CD4-positive, alpha-beta T cell treated with Interleukin-15 for 1 hour (primary cell): Measurements from ENCODE around the gene C1QTNF8.

Experiments used
- DNase-seq: peaks from one replicate; pipeline ENCODE4 v3.0.0-alpha.2; 2020

Gene C1QTNF8

DNA sequence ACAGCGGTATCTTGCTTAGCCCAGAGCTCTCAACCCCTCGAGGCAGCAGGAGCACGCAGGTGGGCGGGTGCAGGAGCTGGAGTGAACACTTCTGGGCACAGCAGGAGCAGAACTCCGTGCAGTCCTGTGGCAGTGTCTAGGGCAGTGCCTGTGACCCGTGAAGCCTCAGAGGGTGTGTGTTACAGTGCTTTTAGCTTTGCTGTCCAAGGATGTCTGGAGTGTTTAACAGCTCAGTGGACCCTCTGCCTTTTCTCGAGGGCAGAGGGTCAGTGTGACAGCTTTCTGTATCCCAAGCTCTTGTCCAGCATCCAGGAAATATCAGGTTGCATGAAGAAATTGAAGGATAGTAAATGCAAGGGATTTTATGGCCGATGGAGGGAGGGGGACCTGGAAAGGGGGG, 39.8 kb downstream of the C1QTNF8 start:
- no peak for DNase-seq

DNA sequence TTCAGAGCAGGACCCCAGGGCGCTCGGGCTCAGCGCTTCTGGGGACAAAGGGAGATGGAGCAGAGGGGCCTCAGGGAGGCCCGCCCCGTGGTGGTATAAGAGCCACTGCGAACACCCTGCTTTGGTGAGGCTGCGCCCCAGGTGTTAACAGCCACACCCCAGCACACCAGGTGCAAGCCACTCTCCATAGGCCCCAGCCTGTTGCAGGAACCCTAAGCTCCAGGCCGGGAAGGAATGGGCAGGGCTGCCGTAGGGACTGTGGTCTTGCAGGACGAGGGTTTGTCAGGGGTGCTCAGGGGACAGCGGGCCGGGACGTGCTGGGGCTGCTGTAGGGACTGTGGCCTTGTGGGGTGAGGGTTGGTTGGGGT, 40.5 kb downstream of the C1QTNF8 start:
- no peak for DNase-seq

DNA sequence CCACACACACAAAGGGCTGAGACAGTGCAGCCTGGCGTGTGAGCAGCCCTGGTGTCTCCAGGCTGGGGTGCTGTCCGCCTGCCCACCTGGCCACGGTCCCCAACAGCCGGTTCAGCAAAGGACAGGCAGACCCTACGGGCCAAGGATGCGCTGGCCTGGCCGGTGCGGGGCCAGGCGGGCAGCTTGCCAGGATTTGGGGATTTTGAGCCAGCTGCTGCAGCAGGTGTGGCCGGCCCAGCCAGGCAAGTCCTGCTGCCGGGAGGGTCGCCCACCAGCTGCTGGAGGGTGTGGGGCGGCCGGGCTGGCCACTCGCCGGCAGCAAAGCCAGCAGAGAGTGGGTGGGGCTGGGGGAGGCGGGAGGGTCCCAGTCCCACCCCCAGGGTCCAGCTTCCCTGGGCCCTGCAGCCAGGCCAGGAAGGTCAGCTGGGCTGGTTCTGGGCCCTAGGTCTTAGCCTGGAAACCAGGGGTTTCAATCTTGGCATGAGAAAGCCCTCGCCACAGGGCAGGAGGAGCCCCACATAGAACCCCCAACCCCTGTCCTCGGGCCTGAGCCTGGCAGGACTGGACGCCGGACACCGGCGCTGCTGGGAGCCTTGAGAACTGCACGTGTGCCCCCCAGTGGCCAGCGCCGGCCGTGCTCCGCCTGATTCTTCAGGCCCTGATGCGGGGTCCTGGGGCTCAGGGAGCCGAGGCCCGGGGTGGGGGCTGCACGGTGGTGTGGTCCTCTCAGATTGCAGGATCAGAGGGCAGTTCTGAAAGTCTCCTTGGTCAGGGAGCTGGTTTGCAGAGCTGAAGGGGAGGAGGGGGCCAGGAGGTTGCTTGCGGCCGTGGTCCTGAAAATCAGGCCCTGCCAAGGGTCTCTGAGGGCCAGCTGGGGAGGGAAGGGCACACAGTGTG, 41.1 kb downstream of the C1QTNF8 start:
- DNase-seq, result no peak

DNA sequence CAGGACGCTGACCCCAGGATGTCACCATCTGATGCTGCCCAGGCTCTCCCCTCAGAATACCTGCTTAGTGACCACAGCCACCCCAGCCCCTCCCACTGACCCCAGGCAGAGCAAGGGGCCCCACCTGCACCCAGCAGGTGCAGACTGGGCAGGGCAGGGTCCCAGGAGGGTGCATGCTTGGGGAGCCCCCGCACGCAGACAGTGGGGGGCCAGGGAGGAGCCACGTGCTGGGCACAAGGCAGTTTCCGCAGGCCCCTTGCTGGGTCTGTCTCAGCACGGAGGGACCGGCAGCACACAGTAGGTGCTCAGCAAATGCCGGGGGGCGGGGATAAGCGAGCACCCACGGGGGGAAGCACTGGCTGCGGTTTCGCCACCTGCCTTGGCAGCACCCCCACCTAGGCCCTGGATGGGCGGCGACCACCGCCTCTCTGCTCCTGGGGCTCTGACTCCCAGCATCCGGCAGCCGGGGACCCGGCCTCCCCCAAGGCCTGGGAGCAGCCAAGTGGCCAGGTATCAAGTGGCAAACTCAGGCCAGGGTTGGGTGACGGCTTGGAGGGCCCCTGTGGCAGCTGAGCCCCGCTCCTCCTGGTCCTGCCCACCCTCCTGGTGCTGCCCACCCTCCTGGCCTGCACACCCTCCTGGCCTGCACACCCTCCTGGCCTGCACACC, 42.2 kb downstream of the C1QTNF8 start:
- no peak for DNase-seq

DNA sequence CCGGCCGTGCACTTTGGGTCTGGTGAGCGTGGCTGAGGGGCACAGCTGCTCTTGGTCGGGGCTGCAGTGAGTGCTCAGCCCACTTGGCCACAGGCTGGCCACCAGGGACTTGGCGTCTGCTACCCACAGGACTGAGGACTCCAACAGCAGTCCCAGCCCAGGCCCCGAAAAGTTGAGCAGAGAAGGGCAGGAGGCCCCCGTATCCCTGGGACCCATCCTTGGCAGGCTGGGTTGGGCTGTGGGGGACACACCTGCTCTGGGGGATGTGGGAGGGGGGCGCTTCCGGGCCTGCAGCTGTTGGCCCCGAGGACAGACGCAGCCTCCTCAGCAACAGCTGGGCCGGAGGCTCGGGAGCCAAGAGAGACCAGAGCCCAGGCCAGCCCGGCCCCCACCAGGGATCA, 42.9 kb downstream of the C1QTNF8 start:
- no peak for DNase-seq

DNA sequence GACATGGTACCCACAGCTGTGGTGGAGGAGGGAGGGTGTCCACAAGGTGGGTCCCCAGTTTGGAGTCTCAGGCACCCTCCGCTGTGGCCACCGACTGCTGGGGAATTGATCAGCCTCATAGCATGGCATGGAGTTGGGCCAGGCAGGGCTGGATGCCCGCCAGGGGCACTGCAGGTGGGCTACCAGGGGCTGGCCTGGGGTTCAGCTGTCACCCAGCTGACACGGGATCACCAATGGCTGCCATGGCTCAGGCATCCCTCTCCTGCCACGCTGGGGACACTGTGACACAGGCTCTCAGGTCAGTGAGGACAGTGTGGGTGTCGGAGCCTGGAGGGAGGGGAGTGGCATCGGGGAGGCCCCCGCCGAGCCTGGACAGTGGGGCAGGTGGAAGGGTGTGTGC, 43.3 kb downstream of the C1QTNF8 start:
- DNase-seq, result no peak

DNA sequence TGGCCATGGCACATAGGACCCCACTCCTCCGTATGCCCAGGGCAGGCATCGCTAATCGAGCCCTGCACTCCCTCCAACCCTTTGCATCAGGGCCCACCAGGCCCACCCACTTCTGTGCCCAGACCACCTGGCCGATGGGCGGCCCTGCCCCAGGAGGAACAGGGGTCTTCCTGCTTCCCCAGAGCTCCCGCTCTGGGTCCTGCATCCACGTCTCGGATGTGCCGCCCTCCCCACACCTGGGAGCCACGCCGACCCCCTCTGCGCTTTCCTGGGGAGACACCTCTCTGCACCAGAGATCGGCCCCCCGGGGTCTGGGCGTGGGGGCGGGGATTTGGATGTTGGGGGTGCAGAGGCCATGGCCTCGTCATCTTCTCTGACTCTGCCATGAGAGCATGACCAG, 44.6 kb downstream of the C1QTNF8 start:
- DNase-seq, result no peak

DNA sequence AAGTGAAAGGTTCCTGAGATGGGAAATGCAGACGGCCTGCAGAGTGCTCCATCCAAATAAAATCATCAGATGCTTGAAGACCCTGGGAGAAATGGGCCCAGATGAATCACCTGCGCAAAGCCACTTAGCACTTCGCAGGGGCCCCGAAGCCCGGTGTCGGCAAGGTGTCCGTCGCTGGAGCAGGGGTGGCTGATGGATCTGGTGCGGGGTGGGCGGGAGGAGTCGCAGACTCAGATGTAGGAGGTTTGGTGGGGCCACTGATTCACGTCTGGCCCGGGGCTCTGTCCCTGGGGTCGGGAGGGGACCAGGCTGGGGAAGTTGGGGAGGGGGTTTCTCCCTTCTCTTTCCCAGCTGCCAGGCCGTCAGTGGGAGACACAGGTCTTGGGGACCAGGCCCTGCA, 45.1 kb downstream of the C1QTNF8 start:
- no peak for DNase-seq

DNA sequence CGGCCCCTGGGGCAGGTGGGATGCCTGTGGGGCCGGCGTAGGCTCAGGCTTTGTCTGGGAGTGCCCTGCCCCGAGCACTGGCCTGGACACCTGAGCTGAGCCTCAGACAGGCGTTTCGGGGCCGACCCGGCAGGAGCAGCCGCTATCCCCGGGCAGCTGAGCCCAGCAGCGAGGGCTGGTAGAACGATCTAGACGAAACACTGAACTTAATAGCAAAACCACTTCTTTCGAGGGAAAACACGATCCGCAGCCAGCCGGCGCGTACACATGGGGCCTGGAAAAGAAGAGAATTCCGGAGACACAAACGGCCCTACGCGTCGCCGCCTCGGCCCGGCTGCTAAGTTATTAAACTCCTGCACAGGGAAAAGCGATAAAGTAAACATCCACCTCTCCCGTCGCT, 45.5 kb downstream of the C1QTNF8 start:
- no peak for DNase-seq

DNA sequence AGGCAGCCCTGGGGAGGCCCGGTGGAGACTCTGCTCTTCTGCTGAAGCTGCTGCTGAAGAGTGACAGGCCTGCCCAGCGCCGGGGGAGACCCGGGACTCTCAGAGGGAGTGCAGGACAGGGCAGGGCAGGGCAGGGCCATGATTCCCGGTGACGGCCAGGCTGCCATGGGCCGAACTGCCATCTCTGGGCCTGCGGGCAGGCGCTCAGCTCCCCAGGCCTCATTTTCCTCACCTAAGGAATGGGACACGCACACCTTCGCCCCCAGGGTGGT, 46.1 kb downstream of the C1QTNF8 start:
- no peak for DNase-seq

DNA sequence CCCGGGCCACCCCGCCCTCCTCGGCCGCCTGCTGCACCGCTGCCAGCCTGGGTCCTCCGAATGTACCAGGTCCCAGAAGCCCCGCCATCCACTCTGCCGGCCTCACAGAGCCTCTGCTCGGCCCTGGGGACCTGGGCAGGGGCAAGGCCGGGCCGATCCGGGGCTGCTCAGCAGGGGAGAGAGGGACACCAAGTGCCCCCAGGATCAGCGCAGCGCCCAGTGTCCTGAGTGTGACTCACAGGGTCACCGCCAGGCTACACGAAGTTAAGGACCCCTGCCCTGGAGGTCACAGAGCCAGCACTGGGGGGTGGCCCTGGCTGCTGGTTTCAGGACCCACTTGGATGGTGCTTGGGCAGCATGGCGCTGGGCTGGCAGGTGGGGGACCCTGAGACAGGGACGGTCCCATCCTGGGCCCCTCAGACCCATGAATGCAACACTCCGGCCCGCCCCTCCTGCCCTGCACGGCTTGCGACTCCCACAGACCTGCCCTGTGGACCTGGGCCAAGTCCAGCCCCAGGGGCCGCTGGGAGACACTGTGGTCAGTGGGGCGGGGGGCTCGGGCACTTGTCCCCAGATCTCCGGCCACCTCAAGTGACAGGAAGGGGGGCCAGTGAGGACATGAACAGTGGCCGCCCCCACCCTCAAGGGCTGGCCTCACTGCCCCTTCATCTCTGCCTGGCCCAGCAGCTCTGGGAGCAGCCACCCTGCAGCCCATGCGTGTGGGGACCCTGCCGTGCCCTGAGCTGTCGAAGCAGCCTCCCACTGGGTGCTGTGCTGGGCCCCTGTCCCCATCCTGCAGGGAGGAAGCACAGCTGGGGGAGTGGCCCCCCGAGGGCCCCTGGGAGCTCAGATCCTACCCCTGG, 46.7 kb downstream of the C1QTNF8 start:
- no peak for DNase-seq

DNA sequence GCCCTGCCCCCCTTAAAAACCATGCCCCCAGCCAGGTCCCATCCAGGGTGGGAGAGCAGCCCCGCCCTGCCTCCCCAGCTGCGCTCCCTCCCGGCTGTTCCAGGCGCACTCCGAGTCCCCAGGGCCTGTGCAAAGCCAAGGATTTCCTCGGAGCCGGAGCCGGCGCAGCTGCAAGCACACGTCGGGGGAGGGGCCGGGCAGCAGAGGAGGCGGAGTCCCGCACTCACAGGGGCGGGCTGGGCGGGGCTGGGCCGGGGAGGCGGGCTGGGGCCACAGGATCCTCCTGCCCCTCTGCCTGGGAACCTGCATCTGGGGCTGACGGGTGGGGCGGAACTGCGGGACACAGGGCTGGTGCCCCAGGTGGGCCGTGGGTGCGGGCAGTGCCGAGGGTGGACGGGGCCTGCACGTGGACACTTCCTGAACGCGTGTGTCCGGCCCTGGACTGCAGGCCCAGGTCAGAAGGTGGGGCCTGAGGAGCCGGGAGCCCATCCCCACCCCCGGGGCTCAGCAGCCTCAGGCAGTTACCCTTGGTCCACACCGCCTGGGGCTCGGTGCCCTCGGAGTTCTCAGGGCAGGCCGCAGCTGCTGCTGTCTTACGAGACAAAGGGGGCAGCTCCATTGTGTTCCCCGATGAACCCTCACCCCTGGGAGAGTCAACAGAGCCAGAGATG, 47.5 kb downstream of the C1QTNF8 start:
- DNase-seq, result no peak

DNA sequence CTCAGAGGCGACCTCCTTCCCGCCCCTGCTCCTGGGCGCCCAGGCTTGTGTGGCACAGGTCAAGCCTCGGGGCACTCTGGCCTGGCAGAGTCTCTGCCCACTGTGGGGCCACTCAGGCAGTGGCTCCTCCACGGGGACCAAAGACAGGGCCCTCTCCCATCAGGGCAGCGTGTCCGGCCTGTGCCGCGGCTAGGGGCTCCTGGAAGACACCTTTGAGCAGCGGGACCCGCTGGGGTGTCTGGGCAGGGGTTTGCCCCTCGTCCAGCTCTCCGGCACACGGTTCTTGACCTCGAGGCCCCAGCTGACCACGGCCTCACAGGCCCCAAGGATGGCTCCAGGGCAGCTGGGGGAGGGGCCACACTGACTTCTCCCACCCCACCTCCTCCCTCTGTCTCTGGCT, 48.2 kb downstream of the C1QTNF8 start:
- DNase-seq, result no peak

DNA sequence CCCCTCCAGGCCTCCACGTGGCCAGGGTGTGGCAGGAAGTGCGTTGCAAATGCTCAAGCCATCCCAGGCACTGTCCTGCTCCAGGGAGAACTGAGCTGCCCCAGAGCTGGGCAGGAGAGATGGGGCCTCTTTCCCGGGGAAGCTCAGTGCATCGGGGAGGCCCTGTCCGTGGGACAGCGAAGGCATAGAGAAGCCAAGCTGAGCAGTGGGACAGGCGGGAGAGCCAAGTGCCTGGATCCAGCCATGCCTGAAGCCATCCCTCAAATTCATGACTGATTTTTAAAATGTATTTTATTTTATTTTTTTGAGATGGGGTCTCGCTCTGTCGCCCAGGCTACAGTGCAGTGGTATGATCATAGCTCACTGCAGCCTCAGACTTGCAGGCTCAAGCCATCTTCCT, 48.9 kb downstream of the C1QTNF8 start:
- DNase-seq, result no peak

DNA sequence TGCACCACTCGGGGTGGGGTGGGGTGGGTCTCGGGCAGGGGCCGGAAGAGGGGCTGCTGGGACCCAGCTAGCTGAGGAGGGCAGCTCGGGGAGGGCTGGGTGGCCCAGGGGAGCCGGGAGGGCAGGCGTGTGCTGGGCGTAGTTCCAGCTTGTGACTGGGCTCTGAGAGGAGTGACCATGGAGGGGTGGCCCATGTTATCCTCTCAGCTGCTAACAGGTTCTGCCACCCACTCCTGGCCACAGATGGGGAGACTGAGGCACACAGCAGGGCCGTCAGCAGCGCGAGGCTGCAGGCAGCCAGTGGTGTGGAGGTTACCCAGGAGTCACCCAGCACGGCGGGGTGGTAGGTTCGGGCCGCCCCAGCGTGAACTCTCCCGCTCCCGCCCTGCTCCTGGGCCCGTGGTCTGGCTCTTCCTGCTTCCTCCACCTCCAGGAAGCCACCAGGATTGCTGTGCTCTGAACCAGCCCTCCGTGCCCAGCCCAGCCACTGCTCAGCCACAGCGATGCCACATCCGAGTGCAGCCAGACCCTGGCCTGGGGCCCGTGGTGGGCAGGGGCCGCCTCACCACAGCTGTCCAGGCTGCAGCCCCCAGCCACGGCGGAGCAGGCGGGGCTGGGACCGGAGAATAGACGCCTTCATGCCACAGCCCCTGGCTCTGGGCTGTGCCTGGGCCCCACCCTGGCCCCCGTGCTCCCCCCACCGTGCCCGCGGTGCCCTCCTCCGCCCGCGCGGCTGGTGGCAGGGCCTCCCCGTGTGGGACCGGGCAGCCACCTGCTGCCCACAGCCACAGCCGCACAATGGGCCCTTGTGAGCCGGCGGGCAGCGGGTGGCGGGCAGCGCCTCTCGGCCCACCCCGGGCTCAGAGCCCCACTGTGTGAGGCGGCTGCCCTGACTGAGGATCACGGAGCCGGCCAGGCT, 49.8 kb downstream of the C1QTNF8 start:
- DNase-seq, result no peak

DNA sequence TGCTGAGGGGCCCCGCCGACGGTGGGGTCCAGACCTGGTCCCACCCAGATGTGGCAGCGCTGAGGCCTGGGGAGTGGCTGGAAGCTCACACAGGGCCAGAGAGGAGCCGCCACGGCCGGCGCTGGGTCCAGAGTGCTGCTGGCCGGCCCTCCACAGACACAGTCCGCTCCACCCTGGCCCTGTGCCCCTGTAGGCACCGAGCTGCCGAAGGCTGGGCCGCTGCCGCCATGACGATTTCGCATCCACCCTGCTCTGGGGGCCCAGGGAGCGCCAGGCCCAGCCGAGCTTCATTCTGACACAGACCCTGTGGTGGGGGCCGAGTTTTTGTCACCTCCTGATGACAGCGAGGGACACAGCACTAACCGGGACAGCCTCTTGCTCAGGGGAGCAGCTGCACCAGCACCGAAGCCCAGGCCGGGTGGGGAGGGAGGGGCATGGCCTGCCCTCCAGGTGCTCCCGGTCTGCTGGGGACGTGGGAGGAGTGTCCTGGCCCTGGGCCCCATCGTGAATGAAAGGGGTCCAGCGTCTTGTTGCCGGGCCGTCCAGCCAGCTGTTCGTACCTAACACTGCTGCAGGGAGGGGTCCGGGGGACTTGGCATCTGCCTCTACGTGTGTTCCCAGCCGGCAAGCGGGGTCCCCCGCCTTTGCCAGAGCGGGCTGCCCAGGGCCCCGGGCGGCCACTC, 50.6 kb downstream of the C1QTNF8 start:
- DNase-seq, result no peak

DNA sequence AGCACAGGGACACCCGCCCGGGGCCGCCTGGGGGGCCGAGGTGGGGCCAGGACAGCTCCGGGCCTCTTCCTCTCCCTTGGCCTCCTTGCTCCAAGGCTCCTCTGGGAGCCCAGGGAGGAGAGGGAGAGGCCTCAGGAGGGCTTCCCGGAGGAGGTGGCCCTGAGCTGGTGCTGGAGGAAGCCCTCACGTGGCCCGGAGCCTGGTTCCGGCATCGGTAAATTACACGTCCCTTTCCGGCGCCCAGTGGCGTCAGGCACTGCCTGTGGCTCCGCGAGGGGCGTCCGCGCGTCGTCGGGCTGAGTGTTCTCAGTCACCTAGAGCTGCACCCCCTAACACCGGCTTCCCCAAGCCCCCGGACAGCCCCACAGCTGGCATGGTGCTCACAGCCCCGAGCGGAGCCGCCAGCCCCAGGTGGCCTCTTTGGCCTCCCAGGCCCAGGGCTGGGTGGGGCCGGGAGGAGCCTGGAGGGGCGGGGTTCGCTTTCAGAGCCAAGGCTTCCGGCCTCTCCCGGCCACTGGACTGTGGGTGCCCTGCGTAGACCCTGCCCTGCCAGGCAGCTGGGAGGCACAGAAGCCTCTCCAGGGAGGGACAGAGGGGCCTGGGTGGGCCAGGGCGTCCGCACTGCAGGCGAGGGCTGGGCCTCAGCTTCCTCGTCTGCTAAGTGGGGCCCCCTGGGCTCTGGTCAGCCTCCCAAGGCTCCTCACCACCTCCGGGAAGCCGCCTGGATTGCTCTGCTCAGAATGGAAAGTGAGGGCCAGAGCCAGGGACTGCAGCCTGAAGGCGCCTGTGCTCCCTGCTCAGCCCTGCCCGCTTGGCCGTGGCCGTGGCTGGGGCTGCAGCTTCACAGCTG, 51.4 kb downstream of the C1QTNF8 start:
- DNase-seq, result no peak

DNA sequence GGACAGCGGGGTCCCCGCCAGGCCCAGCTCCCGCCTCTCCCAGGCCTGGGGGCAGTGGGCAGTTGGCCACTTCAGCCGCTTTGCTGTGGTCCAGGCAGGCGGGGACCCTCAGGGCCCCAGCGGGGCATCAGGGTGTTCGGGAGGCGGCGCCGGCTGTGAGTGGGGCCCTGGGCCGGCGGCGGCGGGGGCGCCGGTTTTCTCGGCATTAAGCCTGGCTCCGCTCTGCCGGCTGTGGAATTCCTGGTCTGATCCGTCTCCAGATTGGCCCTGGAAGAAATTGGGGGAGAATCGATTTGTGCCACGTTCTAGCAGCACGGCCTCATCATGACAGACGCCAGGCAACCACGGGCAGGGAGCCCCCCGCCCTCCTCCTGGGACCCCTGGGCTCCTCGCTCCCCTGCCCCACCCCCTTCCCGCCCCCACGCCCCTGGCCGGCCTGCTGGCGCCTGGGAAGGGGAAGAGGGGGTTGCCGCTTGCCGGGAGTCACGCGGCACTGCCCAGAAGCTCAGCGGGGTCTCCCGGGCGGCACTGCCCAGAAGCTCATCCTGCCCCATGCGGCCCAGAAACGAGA, 52.1 kb downstream of the C1QTNF8 start:
- no peak for DNase-seq

DNA sequence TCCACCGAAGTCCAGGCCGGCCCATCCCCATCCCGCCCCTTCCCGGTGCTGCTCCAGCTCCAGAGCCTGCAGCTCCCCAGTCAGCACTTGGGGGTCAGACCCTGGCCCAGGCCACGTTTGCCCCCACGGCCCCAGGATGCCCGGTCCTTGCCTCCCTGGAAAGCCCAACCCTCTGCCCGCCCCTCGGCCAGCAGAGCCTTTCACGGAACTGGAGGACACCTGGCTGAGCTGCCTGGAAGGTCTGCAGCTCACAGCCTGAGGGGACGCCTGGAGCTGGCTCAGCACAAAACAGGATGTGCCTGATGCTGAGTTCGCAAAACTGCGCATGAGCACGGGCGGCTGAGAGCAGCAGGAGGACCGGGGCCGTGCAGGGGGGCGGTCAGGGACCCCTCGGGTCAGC, 53.2 kb downstream of the C1QTNF8 start:
- DNase-seq, result no peak

DNA sequence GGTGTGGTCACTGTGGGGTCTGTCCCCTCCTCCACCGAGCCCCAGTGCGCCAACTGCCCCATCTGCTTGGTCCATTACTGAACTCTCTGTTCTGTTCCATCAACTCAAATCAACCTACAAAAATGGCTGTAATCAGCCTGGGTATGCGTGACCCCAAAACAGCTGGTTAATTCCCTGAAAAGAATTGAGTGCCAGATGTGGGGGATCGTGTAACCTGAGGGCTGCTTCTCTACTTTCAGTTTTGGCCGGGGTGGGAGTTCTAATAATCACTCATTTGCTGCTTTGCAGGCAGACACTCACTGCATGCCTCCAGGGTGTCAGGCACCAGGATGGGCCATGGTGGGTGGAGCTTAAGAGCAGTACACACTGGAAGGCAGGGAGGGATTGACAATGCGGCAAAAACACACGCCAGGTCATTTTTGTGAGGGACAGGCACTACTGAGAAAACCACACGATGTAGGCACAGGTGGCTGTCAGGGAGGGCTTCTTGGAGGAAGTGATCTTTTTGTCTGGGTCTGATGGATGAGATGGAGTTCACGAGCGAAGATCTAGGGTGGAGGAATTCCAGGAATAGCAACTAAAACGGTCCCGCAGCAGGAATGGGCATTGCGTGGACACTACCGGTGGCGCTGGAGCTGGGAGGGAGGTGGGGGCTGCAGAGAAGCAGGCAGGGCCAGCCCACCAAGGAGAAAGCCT, 53.8 kb downstream of the C1QTNF8 start:
- no peak for DNase-seq
